ENCODE measurements around the gene CD151. TPM values are rescaled to one million over a fixed set of nuclear protein-coding genes. Genes with fewer than 3 reads are reported as not detected.

The CD151 gene
- total and polyA plus RNA-seq, 2 experiments from 2014 or later, result 62.9 to 109 TPM

DNA sequence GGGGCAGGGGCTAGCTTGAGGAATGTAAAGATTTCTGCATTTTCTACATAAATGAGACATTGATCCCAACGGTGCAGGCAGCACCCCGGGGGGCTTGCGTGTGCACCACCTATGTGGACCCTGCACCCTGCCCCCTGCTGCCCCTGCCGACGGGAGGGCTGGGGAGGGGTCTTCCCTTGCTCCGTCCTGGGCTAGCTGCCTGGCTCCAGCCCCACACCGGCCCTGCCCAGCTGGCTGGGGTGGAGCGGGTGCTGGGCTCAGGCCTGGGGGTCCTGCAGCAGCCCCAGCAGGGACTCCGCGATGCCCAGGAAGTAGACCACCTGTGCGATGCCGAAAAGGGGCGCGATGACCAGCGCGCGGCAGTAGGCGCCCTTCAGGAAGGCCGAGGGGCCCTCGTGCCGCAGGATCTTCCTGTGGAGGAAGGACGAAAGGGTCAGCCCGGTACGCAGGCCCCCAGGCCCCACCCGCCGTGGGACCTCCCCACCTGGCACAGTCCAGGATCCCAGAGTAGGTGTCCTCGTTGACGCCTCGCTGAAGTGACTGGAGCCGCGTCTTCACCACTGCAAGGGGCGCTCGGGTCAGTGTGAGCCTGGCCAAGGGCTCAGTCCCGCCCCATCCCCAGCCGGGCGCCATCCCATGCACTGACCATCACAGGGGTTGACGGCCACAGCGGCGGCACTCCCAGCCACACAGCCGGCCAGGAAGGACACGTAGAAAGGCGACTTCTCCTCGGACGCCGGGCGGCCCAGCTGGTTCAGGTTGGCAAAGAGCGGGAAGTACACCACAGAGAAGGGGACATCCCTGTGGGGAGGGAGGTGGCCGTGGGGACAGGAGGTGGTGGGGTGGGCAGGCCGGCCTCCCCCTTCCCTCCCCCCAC is 40.9 kb upstream of the CD151 start:
- no peak overlapping the region for H3K4me3 Mint-ChIP-seq
- no peak for ATAC-seq

More for the DNA sequence above, 40.9 kb upstream of the CD151 start:
- no peak for DNase-seq (ENCODE audit: low spot score)
- H4K20me1 ChIP-seq (replicated peaks; ENCODE audit: insufficient read depth), result peaks cover 3% of the 10 kb centered on the region; the same call in 1 of the 2 replicates
- no peaks in the 10 kb centered on the region; the same call in 1 of the 2 replicates for H3K79me2 ChIP-seq (replicated peaks; ENCODE audit: insufficient read depth)
- H3K9me3 Mint-ChIP-seq, result no peaks in the 10 kb centered on the region
- no peak overlapping the region for H3K27ac ChIP-seq (ENCODE audit: low read depth)
- H3K4me3 ChIP-seq, result no peak overlapping the region
- H3K27me3 ChIP-seq (ENCODE audit: insufficient read depth), result no peaks in the 10 kb centered on the region
- no peak overlapping the region for H3K27ac Mint-ChIP-seq
- TF ChIP-seq, protein P1, sequence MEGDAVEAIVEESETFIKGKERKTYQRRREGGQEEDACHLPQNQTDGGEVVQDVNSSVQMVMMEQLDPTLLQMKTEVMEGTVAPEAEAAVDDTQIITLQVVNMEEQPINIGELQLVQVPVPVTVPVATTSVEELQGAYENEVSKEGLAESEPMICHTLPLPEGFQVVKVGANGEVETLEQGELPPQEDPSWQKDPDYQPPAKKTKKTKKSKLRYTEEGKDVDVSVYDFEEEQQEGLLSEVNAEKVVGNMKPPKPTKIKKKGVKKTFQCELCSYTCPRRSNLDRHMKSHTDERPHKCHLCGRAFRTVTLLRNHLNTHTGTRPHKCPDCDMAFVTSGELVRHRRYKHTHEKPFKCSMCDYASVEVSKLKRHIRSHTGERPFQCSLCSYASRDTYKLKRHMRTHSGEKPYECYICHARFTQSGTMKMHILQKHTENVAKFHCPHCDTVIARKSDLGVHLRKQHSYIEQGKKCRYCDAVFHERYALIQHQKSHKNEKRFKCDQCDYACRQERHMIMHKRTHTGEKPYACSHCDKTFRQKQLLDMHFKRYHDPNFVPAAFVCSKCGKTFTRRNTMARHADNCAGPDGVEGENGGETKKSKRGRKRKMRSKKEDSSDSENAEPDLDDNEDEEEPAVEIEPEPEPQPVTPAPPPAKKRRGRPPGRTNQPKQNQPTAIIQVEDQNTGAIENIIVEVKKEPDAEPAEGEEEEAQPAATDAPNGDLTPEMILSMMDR (conservative IDR thresholded peaks at IDR 0.05; ENCODE audit: low read depth in 2 of 2), result no peak
- TF ChIP-seq POLR2AphosphoS5 (IDR thresholded peaks at IDR 0.05; ENCODE audit: low read depth), result no peak
- TF ChIP-seq EZH2 (IDR thresholded peaks at IDR 0.05; ENCODE audit: low read depth, unreplicated experiment), result no peak
- TF ChIP-seq STAT1 (IDR thresholded peaks at IDR 0.05; ENCODE audit: unreplicated experiment), result no peak
- TF ChIP-seq, protein P2, sequence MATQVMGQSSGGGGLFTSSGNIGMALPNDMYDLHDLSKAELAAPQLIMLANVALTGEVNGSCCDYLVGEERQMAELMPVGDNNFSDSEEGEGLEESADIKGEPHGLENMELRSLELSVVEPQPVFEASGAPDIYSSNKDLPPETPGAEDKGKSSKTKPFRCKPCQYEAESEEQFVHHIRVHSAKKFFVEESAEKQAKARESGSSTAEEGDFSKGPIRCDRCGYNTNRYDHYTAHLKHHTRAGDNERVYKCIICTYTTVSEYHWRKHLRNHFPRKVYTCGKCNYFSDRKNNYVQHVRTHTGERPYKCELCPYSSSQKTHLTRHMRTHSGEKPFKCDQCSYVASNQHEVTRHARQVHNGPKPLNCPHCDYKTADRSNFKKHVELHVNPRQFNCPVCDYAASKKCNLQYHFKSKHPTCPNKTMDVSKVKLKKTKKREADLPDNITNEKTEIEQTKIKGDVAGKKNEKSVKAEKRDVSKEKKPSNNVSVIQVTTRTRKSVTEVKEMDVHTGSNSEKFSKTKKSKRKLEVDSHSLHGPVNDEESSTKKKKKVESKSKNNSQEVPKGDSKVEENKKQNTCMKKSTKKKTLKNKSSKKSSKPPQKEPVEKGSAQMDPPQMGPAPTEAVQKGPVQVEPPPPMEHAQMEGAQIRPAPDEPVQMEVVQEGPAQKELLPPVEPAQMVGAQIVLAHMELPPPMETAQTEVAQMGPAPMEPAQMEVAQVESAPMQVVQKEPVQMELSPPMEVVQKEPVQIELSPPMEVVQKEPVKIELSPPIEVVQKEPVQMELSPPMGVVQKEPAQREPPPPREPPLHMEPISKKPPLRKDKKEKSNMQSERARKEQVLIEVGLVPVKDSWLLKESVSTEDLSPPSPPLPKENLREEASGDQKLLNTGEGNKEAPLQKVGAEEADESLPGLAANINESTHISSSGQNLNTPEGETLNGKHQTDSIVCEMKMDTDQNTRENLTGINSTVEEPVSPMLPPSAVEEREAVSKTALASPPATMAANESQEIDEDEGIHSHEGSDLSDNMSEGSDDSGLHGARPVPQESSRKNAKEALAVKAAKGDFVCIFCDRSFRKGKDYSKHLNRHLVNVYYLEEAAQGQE (IDR thresholded peaks at IDR 0.05; ENCODE audit: unreplicated experiment), result no peak
- TF ChIP-seq CREB1 (CRISPR knock-in tag; IDR thresholded peaks at IDR 0.05; ENCODE audit: low read depth), result no peak
- TF ChIP-seq NANOG (IDR thresholded peaks at IDR 0.05; ENCODE audit: borderline replicate concordance), result no peak
- TF ChIP-seq ZNF331 (CRISPR knock-in tag; IDR thresholded peaks at IDR 0.05; ENCODE audit: low read depth), result no peak
- TF ChIP-seq ZNF114 (CRISPR knock-in tag; IDR thresholded peaks at IDR 0.05), result no peak
- no peak for TF ChIP-seq JUNB (IDR thresholded peaks at IDR 0.05; ENCODE audit: unreplicated experiment)
- no peak for TF ChIP-seq EZH2phosphoT487 (IDR thresholded peaks at IDR 0.05; ENCODE audit: unreplicated experiment)
- H3K27me3 Mint-ChIP-seq (ENCODE audit: insufficient read depth, low read depth, poor library complexity), result peaks cover 15% of the 10 kb centered on the region
- peaks cover 21% of the 10 kb centered on the region; the same call in 1 of the 2 replicates for H3K4me1 ChIP-seq (ENCODE audit: insufficient read depth)
- H3K36me3 ChIP-seq (ENCODE audit: insufficient read depth), result no peaks in the 10 kb centered on the region
- H2AFZ ChIP-seq, result no peak overlapping the region
- peaks cover 10% of the 10 kb centered on the region for H3F3A ChIP-seq (replicated peaks; ENCODE audit: low read depth)
- peaks cover 6% of the 10 kb centered on the region; the same call in 1 of the 3 replicates for H3K36me3 Mint-ChIP-seq (ENCODE audit: low read depth)
- no peaks in the 10 kb centered on the region for H3K9me2 ChIP-seq (ENCODE audit: insufficient read depth)
- H3K4me2 ChIP-seq, result no peak overlapping the region
- H3K4me1 Mint-ChIP-seq, result peaks cover 30% of the 10 kb centered on the region
